Smooth muscle cell (in vitro differentiated cells): ENCODE measurements around the gene FBXO11. TPM values are rescaled to one million over a fixed set of nuclear protein-coding genes. Genes with fewer than 3 reads are reported as not detected.

Experiments
- DNase-seq: peaks from one replicate; lab custom pipeline; 2025; ENCODE audit not compliant: unreplicated experiment; lab: John Stamatoyannopoulos, UW
- H2AFZ ChIP-seq: fragments of 200-600 bp; sonication (generic); 2 replicates; pipeline ENCODE4 v1.6.0; 2016; ENCODE audit warnings: antibody characterized with exemption, low read depth, mild to moderate bottlenecking
- H3F3A ChIP-seq: fragments of 200-600 bp; sonication (generic); 2 replicates; pipeline ENCODE4 v1.6.0; 2017; ENCODE audit warnings: antibody characterized with exemption, low read depth
- H3K27ac ChIP-seq: fragments of 200-600 bp; sonication (generic); 2 replicates; pipeline ENCODE4 v1.5.1; 2016; ENCODE audit warnings: low read depth, mild to moderate bottlenecking
- H3K27me3 ChIP-seq: fragments of 200-600 bp; sonication (generic); 2 replicates; pipeline ENCODE4 v1.6.1; 2016; ENCODE audit warnings: low read depth, mild to moderate bottlenecking
- H3K36me3 ChIP-seq: fragments of 200-600 bp; sonication (generic); 2 replicates; pipeline ENCODE4 v1.5.1; 2016; ENCODE audit warnings: low read depth
- H3K4me1 ChIP-seq: fragments of 200-600 bp; sonication (generic); 2 replicates; pipeline ENCODE4 v1.5.1; 2016; ENCODE audit warnings: low read depth
- H3K4me2 ChIP-seq: fragments of 200-600 bp; sonication (generic); 2 replicates; pipeline ENCODE4 v1.6.0; 2016; ENCODE audit warnings: mild to moderate bottlenecking
- H3K4me3 ChIP-seq: fragments of 200-600 bp; sonication (generic); 2 replicates; pipeline ENCODE4 v1.5.1; 2016; ENCODE audit warnings: mild to moderate bottlenecking
- H3K79me2 ChIP-seq: fragments of 200-600 bp; sonication (generic); 2 replicates; pipeline ENCODE4 v1.6.0; 2016; ENCODE audit warnings: low read depth, mild to moderate bottlenecking
- H3K9ac ChIP-seq: fragments of 200-600 bp; sonication (generic); 2 replicates; pipeline ENCODE4 v1.6.0; 2016; ENCODE audit warnings: low read depth
- H3K9me3 ChIP-seq: fragments of 200-600 bp; sonication (generic); replicated peaks from 2 replicates; pipeline ENCODE4 v1.5.1; 2016; ENCODE audit warnings: low read depth
- H4K20me1 ChIP-seq: fragments of 200-600 bp; sonication (generic); 2 replicates; pipeline ENCODE4 v1.6.0; 2016; ENCODE audit warnings: low read depth
- CTCF ChIP-seq: fragments of 200-600 bp; sonication (generic); IDR thresholded peaks from 2 replicates; pipeline ENCODE4 v1.5.1; 2017; ENCODE audit warnings: borderline replicate concordance, mild to moderate bottlenecking, antibody characterized with exemption; ENCODE audit not compliant: insufficient read depth, poor library complexity, severe bottlenecking
- WGBS: methylation state at CpG from one replicate; pipeline ENCODE4 v1.1.7; 2016; ENCODE audit warnings: low lambda C conversion rate; 5-methylcytosine and 5-hydroxymethylcytosine counted together
- polyA plus RNA-seq: library from polyadenylated mRNA; unstranded; fragments of >200 nt; fragmentation: Nextera tagmentation; extraction: Ambion mirVana; gene quantifications from 2 replicates; pipeline ENCODE4 v1.2.1, GENCODE V29; 2016
- total RNA-seq: library from RNA; depleted of rRNA; stranded (reverse); fragments of >200 nt; gene quantifications from 2 replicates; pipeline ENCODE4 v1.2.3, GENCODE V29; 2014

FBXO11 gene
- total and polyA plus RNA-seq, 2 experiments from 2014 or later, result 23.1 to 41.9 TPM

- DNase-seq, result no peak
- TF ChIP-seq CTCF, result no peak
- Histone ChIP-seq H3K36me3 (no peaks in the 10 kb centered on the region), H3K27me3 (no peaks in the 10 kb centered on the region), H2AFZ (no peak overlapping the region), H3K9ac (no peak overlapping the region), H3K79me2 (peaks cover 100% of the 10 kb centered on the region), H3K27ac (peak overlapping the region; percentile 38), H3F3A (peaks cover 43% of the 10 kb centered on the region), H3K4me2 (peak overlapping the region; percentile 14), H4K20me1 (peaks cover 100% of the 10 kb centered on the region), H3K4me1 (peaks cover 27% of the 10 kb centered on the region), H3K9me3 (no peaks in the 10 kb centered on the region), H3K4me3 (no peak overlapping the region)
- WGBS, result 82% methylated on average over 7 of the region's 7 CpGs
Observed at GRCh38 chr2:47870641-47871540, 35.4 kb downstream of the FBXO11 start.

- Histone ChIP-seq H3K4me3 (no peak overlapping the region), H4K20me1 (peaks cover 100% of the 10 kb centered on the region), H2AFZ (no peak overlapping the region), H3K4me1 (peaks cover 27% of the 10 kb centered on the region), H3K79me2 (peaks cover 100% of the 10 kb centered on the region), H3K9ac (no peak overlapping the region), H3K4me2 (peak overlapping the region; percentile 14), H3F3A (peaks cover 46% of the 10 kb centered on the region), H3K36me3 (no peaks in the 10 kb centered on the region), H3K27ac (peak overlapping the region; percentile 38), H3K9me3 (no peaks in the 10 kb centered on the region), H3K27me3 (no peaks in the 10 kb centered on the region)
- no peak for DNase-seq
- TF ChIP-seq CTCF, result no peak
- 43% methylated on average over 2 of the region's 2 CpGs for WGBS
Observed at GRCh38 chr2:47869859-47870595, 36.3 kb downstream of the FBXO11 start.

GRCh38 chr2:47868611-47869352 is 37.5 kb downstream of the FBXO11 start:
- Histone ChIP-seq H3K27me3 (no peaks in the 10 kb centered on the region), H3K4me2 (no peak overlapping the region), H3K36me3 (no peaks in the 10 kb centered on the region), H3K27ac (no peak overlapping the region), H3K4me3 (no peak overlapping the region), H4K20me1 (peaks cover 100% of the 10 kb centered on the region), H3K4me1 (peaks cover 27% of the 10 kb centered on the region), H3K79me2 (peaks cover 100% of the 10 kb centered on the region), H3F3A (peaks cover 44% of the 10 kb centered on the region), H2AFZ (no peak overlapping the region), H3K9me3 (no peaks in the 10 kb centered on the region), H3K9ac (no peak overlapping the region)
- no peak for TF ChIP-seq CTCF
- DNase-seq, result no peak
- WGBS, result 97% methylated on average over 7 of the region's 7 CpGs
